SK-N-SH treated with all-trans-retinoic acid at 6 μM for 48 hours (cell line): ENCODE measurements around the gene TIAM1.

Experiments used
- ATAC-seq: fragments of 200-7000 bp; cut with Tn5 transposase; 3 replicates; pipeline ENCODE4 v1.9.1; 2020; ENCODE audit warnings: mild to moderate bottlenecking, moderate library complexity
- ARNTL ChIP-seq: fragments of 450-650 bp; formaldehyde crosslinking; IDR thresholded peaks from 2 replicates; pipeline ENCODE4 v1.5.0; 2020; ENCODE audit warnings: low read depth, mild to moderate bottlenecking, moderate library complexity, borderline replicate concordance
- BACH2 ChIP-seq: fragments of 250-450 bp; sonication (Bioruptor Pico); IDR thresholded peaks from 2 replicates; pipeline ENCODE4 v1.9.0; 2021; ENCODE audit warnings: mild to moderate bottlenecking, borderline replicate concordance
- CREB5 ChIP-seq: fragments of 250-450 bp; sonication (Bioruptor Pico); IDR thresholded peaks from 2 replicates; pipeline ENCODE4 v1.5.1; 2020; ENCODE audit warnings: low read depth, mild to moderate bottlenecking, moderate library complexity
- CSDC2 ChIP-seq: fragments of 250-450 bp; sonication (Bioruptor Pico); IDR thresholded peaks from 2 replicates; pipeline ENCODE4 v1.5.0; 2020; ENCODE audit warnings: mild to moderate bottlenecking, moderate library complexity
- ESRRG ChIP-seq: fragments of 250-450 bp; sonication (Bioruptor Pico); IDR thresholded peaks from 2 replicates; pipeline ENCODE4 v1.6.1; 2021; ENCODE audit warnings: mild to moderate bottlenecking
- GLIS3 ChIP-seq: fragments of 250-450 bp; sonication (Bioruptor Pico); IDR thresholded peaks from 2 replicates; pipeline ENCODE4 v1.5.0; 2020; ENCODE audit warnings: mild to moderate bottlenecking, moderate library complexity
- ISL1 ChIP-seq: fragments of 250-450 bp; sonication (Bioruptor Pico); IDR thresholded peaks from 2 replicates; pipeline ENCODE4 v2.1.2; 2022; ENCODE audit warnings: mild to moderate bottlenecking, moderate library complexity
- OSR1 ChIP-seq: fragments of 250-450 bp; sonication (Bioruptor Pico); IDR thresholded peaks from 2 replicates; pipeline ENCODE4 v1.8.0; 2022; ENCODE audit warnings: moderate library complexity, mild to moderate bottlenecking, inconsistent platforms
- PPARA ChIP-seq: fragments of 250-450 bp; sonication (Bioruptor Pico); IDR thresholded peaks from 2 replicates; pipeline ENCODE4 v1.5.0; 2020; ENCODE audit warnings: mild to moderate bottlenecking, borderline replicate concordance
- RARB ChIP-seq: fragments of 250-450 bp; sonication (Bioruptor Pico); IDR thresholded peaks from 2 replicates; pipeline ENCODE4 v1.8.0; 2021; ENCODE audit warnings: mild to moderate bottlenecking, moderate library complexity
- TCF4 ChIP-seq: fragments of 250-450 bp; sonication (Bioruptor Pico); IDR thresholded peaks from 2 replicates; pipeline ENCODE4 v1.8.0; 2021; ENCODE audit warnings: mild to moderate bottlenecking, moderate library complexity, borderline replicate concordance
- TOX ChIP-seq: fragments of 250-450 bp; sonication (Bioruptor Pico); IDR thresholded peaks from 2 replicates; pipeline ENCODE4 v1.8.0; 2021; ENCODE audit warnings: mild to moderate bottlenecking, moderate library complexity, borderline replicate concordance
- TSHZ2 ChIP-seq: fragments of 250-450 bp; sonication (Bioruptor Pico); IDR thresholded peaks from 2 replicates; pipeline ENCODE4 v1.5.0; 2020; ENCODE audit warnings: mild to moderate bottlenecking, moderate library complexity
- ZC3H10 ChIP-seq: fragments of 250-450 bp; sonication (Bioruptor Pico); IDR thresholded peaks from 2 replicates; pipeline ENCODE4 v1.5.1; 2021; ENCODE audit warnings: mild to moderate bottlenecking, moderate library complexity
- ZFP3 ChIP-seq: fragments of 250-450 bp; sonication (Bioruptor Pico); IDR thresholded peaks from 2 replicates; pipeline ENCODE4 v1.5.0; 2020; ENCODE audit warnings: mild to moderate bottlenecking, moderate library complexity
- ZFP30 ChIP-seq: fragments of 450-650 bp; formaldehyde crosslinking; IDR thresholded peaks from 2 replicates; pipeline ENCODE4 v1.5.0; 2022; ENCODE audit warnings: mild to moderate bottlenecking, moderate library complexity
- ZNF565 ChIP-seq: fragments of 450-650 bp; formaldehyde crosslinking; conservative IDR thresholded peaks from 2 replicates; pipeline ENCODE4 v1.5.0; 2020; ENCODE audit warnings: low read depth, mild to moderate bottlenecking, moderate library complexity
- ZNF70 ChIP-seq: fragments of 450-650 bp; formaldehyde crosslinking; IDR thresholded peaks from 2 replicates; pipeline ENCODE4 v1.5.0; 2020; ENCODE audit warnings: mild to moderate bottlenecking, moderate library complexity
- ZNF8 ChIP-seq: fragments of 450-650 bp; formaldehyde crosslinking; IDR thresholded peaks from 2 replicates; pipeline ENCODE4 v1.5.0; 2020; ENCODE audit warnings: mild to moderate bottlenecking, moderate library complexity
- TF ChIP-seq, protein P1 (sequence below): fragments of 250-450 bp; sonication (Bioruptor Pico); IDR thresholded peaks from 2 replicates; pipeline ENCODE4 v1.8.0; 2020; ENCODE audit warnings: mild to moderate bottlenecking, moderate library complexity, borderline replicate concordance
- TF ChIP-seq, protein P2 (sequence below): fragments of 250-450 bp; sonication (Bioruptor Pico); IDR thresholded peaks from 2 replicates; pipeline ENCODE4 v1.5.1; 2021; ENCODE audit warnings: mild to moderate bottlenecking, moderate library complexity

The TIAM1 gene

DNA sequence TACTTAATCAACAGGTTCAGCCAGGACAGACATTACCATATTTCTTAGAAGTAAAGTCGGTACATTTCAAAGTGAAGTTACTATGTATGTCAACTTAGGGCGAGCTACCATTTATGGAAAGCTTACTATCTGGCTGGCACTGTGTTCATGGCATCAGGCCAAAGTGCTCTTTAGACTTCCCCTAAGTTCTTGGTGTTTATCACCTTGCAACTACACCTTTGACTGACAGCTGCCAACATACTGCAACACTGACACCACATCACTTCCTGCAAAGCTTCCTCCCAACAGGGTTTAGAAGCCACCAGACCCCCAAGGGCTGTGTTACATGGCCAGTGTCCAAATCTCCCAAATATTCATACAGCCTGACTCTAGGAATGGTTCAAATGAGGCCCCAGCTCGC is 61.0 kb downstream of the TIAM1 start:
- TF ChIP-seq CREB5 (CRISPR knock-in tag) (no peak), RARB (CRISPR knock-in tag) (no peak)
- TF ChIP-seq, protein P1, sequence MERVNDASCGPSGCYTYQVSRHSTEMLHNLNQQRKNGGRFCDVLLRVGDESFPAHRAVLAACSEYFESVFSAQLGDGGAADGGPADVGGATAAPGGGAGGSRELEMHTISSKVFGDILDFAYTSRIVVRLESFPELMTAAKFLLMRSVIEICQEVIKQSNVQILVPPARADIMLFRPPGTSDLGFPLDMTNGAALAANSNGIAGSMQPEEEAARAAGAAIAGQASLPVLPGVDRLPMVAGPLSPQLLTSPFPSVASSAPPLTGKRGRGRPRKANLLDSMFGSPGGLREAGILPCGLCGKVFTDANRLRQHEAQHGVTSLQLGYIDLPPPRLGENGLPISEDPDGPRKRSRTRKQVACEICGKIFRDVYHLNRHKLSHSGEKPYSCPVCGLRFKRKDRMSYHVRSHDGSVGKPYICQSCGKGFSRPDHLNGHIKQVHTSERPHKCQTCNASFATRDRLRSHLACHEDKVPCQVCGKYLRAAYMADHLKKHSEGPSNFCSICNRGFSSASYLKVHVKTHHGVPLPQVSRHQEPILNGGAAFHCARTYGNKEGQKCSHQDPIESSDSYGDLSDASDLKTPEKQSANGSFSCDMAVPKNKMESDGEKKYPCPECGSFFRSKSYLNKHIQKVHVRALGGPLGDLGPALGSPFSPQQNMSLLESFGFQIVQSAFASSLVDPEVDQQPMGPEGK (CRISPR knock-in tag), result no peak
- no peak for ATAC-seq

DNA sequence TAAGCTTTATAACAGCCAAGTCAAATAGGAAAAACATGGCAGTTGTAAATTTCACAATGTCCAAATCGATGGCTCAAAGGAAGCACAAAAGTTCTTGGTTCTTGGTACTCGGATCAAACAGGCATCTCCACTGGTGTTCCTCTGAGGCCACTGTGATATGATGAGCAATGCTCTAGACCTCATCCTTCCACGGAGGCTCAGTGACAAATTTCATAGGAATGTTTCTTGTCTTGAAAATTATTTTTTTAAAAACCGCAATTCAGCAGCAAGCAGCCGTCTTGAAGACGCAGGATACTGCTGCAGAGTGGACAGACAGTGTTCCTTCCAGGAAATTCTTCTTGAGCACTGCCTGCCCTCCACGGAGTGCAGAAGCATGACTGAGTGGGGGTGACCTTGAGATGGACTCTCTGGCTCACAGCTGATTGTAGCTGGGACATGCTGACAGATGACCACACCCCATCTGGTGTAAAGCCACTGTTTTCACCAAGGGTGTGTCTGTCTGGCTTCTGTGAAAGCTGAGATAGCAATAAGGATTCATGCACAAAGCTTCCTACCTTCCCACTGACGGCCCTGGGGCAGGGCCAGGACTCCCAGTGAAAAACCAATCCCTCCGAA is 61.9 kb downstream of the TIAM1 start:
- TF ChIP-seq ZC3H10 (CRISPR knock-in tag) (no peak), OSR1 (CRISPR knock-in tag) (no peak), CSDC2 (CRISPR knock-in tag) (no peak), TCF4 (CRISPR knock-in tag) (no peak), GLIS3 (CRISPR knock-in tag) (no peak), ISL1 (CRISPR knock-in tag) (no peak), CREB5 (CRISPR knock-in tag) (no peak), TOX (no peak), ZFP30 (no peak), ZFP3 (CRISPR knock-in tag) (no peak), ESRRG (CRISPR knock-in tag) (no peak), BACH2 (CRISPR knock-in tag) (no peak), ZNF70 (CRISPR knock-in tag) (no peak), TSHZ2 (CRISPR knock-in tag) (no peak)
- peak; percentile 94 for ATAC-seq

- TF ChIP-seq OSR1 (CRISPR knock-in tag) (no peak), ZFP3 (CRISPR knock-in tag) (no peak), RARB (CRISPR knock-in tag) (no peak), ZNF70 (CRISPR knock-in tag) (no peak), TCF4 (CRISPR knock-in tag) (no peak)
- TF ChIP-seq, protein P2, sequence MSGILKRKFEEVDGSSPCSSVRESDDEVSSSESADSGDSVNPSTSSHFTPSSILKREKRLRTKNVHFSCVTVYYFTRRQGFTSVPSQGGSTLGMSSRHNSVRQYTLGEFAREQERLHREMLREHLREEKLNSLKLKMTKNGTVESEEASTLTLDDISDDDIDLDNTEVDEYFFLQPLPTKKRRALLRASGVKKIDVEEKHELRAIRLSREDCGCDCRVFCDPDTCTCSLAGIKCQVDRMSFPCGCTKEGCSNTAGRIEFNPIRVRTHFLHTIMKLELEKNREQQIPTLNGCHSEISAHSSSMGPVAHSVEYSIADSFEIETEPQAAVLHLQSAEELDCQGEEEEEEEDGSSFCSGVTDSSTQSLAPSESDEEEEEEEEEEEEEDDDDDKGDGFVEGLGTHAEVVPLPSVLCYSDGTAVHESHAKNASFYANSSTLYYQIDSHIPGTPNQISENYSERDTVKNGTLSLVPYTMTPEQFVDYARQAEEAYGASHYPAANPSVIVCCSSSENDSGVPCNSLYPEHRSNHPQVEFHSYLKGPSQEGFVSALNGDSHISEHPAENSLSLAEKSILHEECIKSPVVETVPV (CRISPR knock-in tag), result no peak
- TF ChIP-seq, all 23 proteins: peak for 0
- no peak for ATAC-seq
Measured at GRCh38 chr21:31281561-31281960, 62.5 kb downstream of the TIAM1 start.

- no peak for ATAC-seq
- TF ChIP-seq ZNF70 (CRISPR knock-in tag) (no peak), ZNF8 (CRISPR knock-in tag) (no peak), TCF4 (CRISPR knock-in tag) (no peak), ZNF565 (CRISPR knock-in tag) (no peak), ESRRG (CRISPR knock-in tag) (no peak), CREB5 (CRISPR knock-in tag) (no peak), OSR1 (CRISPR knock-in tag) (no peak), CSDC2 (CRISPR knock-in tag) (no peak), ARNTL (no peak), GLIS3 (CRISPR knock-in tag) (no peak), ZFP3 (CRISPR knock-in tag) (no peak), ZC3H10 (CRISPR knock-in tag) (no peak), ZFP30 (no peak), PPARA (CRISPR knock-in tag) (no peak)
- TF ChIP-seq, protein P1 (CRISPR knock-in tag), result no peak
- TF ChIP-seq, protein P2 (CRISPR knock-in tag), result no peak
Measured at GRCh38 chr21:31279986-31280385, 64.1 kb downstream of the TIAM1 start.
